Mammary epithelial cell (primary cell): ENCODE measurements around the gene PASK.

ENCODE experiments used
- CTCF ChIP-seq, 2 donors: IDR thresholded peaks in 1 of 2; conservative IDR thresholded peaks in 1 of 2; 2 replicates each; pipeline ENCODE4 v1.5.1; 2011 to 2012; ENCODE audit warnings: inconsistent platforms in 2 of 2, low read length in 2 of 2, mild to moderate bottlenecking in 2 of 2, control low read depth in 1 of 2, low read depth in 1 of 2; ENCODE audit not compliant: insufficient read depth in 1 of 2; ENCODE audit errors: extremely low read depth in 1 of 2
- EZH2 ChIP-seq: IDR thresholded peaks from 2 replicates; pipeline ENCODE4 v1.6.1; 2012; ENCODE audit warnings: low read length, inconsistent platforms, borderline replicate concordance

DNA sequence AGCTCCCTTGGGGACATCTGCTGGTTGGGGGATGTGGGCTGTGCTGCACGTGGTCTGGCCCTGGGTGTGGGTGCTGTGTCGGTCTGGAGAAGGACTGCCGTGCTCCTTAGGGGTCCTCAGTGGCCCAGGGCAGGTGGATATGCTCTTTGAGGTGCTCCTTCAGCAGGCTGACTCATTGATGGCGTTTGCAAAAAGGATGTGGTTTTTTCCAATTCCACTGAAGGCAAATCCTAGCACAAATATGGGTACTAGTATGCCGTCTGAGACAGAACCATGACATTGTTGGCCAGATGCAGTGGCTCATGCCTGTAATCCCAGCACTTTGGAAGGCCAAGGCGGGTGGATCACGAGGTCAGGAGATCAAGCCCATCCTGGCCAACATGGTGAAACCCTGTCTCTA, 4.3 kb upstream of the PASK start:
- no peak for TF ChIP-seq CTCF (conservative IDR thresholded peaks at IDR 0.05 in 1 of 2, IDR thresholded peaks at IDR 0.05 in 1 of 2; ENCODE audit: extremely low read depth in 1 of 2, insufficient read depth in 1 of 2, low read depth in 1 of 2, low read length in 2 of 2)
- TF ChIP-seq EZH2, result no peak
